K562 (cell line): ENCODE data around the gene SELENOI. TPM values are rescaled to one million over a fixed set of nuclear protein-coding genes. Genes with fewer than 3 reads are reported as not detected.

Experiments
- CBX3 ChIP-seq, 2 experiments: IDR thresholded peaks; 1 replicate in 1 of 2; 2 replicates in 1 of 2; pipeline ENCODE4 v1.6.1; 2012; ENCODE audit warnings: inconsistent platforms in 2 of 2, low read length in 2 of 2, borderline replicate concordance in 1 of 2, control low read depth in 1 of 2
- CSDE1 ChIP-seq, 2 experiments: fragments of 450-650 bp; IDR thresholded peaks; 2 replicates each; pipeline ENCODE4 v1.6.1; 2016; ENCODE audit warnings: mild to moderate bottlenecking in 1 of 2
- FOXP4 ChIP-seq: sonication (generic); formaldehyde crosslinking; IDR thresholded peaks from 2 replicates; pipeline ENCODE4 v1.8.0; 2022; ENCODE audit warnings: mild to moderate bottlenecking, missing genetic modification reagents, borderline replicate concordance
- HOXB6 ChIP-seq: fragments of 250-450 bp; sonication (Bioruptor Pico); IDR thresholded peaks from 2 replicates; pipeline ENCODE4 v1.5.1; 2022; ENCODE audit warnings: mild to moderate bottlenecking, borderline replicate concordance
- JUN ChIP-seq, 2 experiments: sonication (generic) in 1 of 2; formaldehyde crosslinking in 1 of 2; IDR thresholded peaks; 2 replicates each; pipeline versions ENCODE4 v1.6.1 to v1.8.0; 2012 to 2022; ENCODE audit warnings: borderline replicate concordance in 2 of 2, mild to moderate bottlenecking in 2 of 2, improper control_type of control experiment in 1 of 2, low read depth in 1 of 2, low read length in 1 of 2, missing genetic modification reagents in 1 of 2
- KLF6 ChIP-seq: fragments of 250-450 bp; sonication (Bioruptor Pico); IDR thresholded peaks from 2 replicates; pipeline ENCODE4 v1.4.0; 2020; ENCODE audit warnings: mild to moderate bottlenecking, moderate library complexity, borderline replicate concordance
- LEF1 ChIP-seq: fragments of 450-650 bp; IDR thresholded peaks from 2 replicates; pipeline ENCODE4 v1.6.1; 2016; ENCODE audit warnings: mild to moderate bottlenecking
- MCM2 ChIP-seq: fragments of 450-650 bp; IDR thresholded peaks from 2 replicates; pipeline ENCODE4 v1.6.1; 2017; ENCODE audit warnings: low read depth, mild to moderate bottlenecking
- MECOM ChIP-seq: fragments of 250-450 bp; sonication (Bioruptor Pico); IDR thresholded peaks from 2 replicates; pipeline ENCODE4 v1.8.0; 2022; ENCODE audit warnings: inconsistent platforms
- MNT ChIP-seq, 2 experiments: fragments of 450-650 bp; conservative IDR thresholded peaks; 2 replicates each; pipeline ENCODE4 v1.6.1; 2017; ENCODE audit warnings: mild to moderate bottlenecking in 2 of 2, moderate library complexity in 2 of 2
- NCOA6 ChIP-seq: fragments of 450-650 bp; IDR thresholded peaks from 2 replicates; pipeline ENCODE4 v1.6.1; 2017; ENCODE audit warnings: mild to moderate bottlenecking
- NFXL1 ChIP-seq: fragments of 450-650 bp; formaldehyde crosslinking; IDR thresholded peaks from 2 replicates; pipeline ENCODE4 v1.4.0; 2021; ENCODE audit warnings: mild to moderate bottlenecking
- PTTG1 ChIP-seq: fragments of 450-650 bp; IDR thresholded peaks from 2 replicates; pipeline ENCODE4 v1.6.1; 2016; ENCODE audit warnings: low read depth, mild to moderate bottlenecking, missing genetic modification characterization, missing compliant biosample characterization
- PYGO2 ChIP-seq: fragments of 450-650 bp; IDR thresholded peaks from 2 replicates; pipeline ENCODE4 v1.6.1; 2016; ENCODE audit warnings: mild to moderate bottlenecking, missing genetic modification characterization, moderate library complexity, missing compliant biosample characterization
- RBFOX2 ChIP-seq: fragments of 200-400 bp; formaldehyde crosslinking; IDR thresholded peaks from 2 replicates; pipeline ENCODE4 v1.6.1; 2017; ENCODE audit warnings: low read depth, mild to moderate bottlenecking, low read length, moderate library complexity
- SNRNP70 ChIP-seq: fragments of 200-400 bp; formaldehyde crosslinking; optimal IDR thresholded peaks from 2 replicates; pipeline ENCODE3; 2017; ENCODE audit warnings: low read depth, low read length
- SRSF1 ChIP-seq: fragments of 200-400 bp; formaldehyde crosslinking; IDR thresholded peaks from 2 replicates; pipeline ENCODE4 v1.6.1; 2017; ENCODE audit warnings: mild to moderate bottlenecking, low read depth, low read length, moderate library complexity
- TAL1 ChIP-seq: fragments of 450-650 bp; IDR thresholded peaks from 2 replicates; pipeline ENCODE4 v1.6.1; 2016; ENCODE audit warnings: mild to moderate bottlenecking
- TCF3 ChIP-seq: sonication (generic); formaldehyde crosslinking; IDR thresholded peaks from 2 replicates; pipeline ENCODE4 v1.4.0; 2020; ENCODE audit warnings: mild to moderate bottlenecking, missing genetic modification reagents
- THAP7 ChIP-seq: fragments of 250-450 bp; sonication (Bioruptor Pico); IDR thresholded peaks from 2 replicates; pipeline ENCODE4 v1.5.0; 2021
- ZNF133 ChIP-seq: fragments of 250-450 bp; sonication (Bioruptor Pico); IDR thresholded peaks from 2 replicates; pipeline ENCODE4 v1.4.0; 2020; ENCODE audit warnings: mild to moderate bottlenecking
- ZNF695 ChIP-seq: fragments of 450-650 bp; formaldehyde crosslinking; IDR thresholded peaks from 2 replicates; pipeline ENCODE4 v1.4.0; 2020; ENCODE audit warnings: mild to moderate bottlenecking, moderate library complexity
- ZNF696 ChIP-seq: fragments of 250-450 bp; sonication (Bioruptor Pico); conservative IDR thresholded peaks from 2 replicates; pipeline ENCODE4 v1.4.0; 2020; ENCODE audit warnings: mild to moderate bottlenecking, moderate library complexity
- ZNF830 ChIP-seq: fragments of 250-450 bp; sonication (Bioruptor Pico); IDR thresholded peaks from 2 replicates; pipeline ENCODE4 v1.5.0; 2021; ENCODE audit warnings: mild to moderate bottlenecking
- polyA plus RNA-seq, 8 experiments: library from polyadenylated mRNA; depleted of rRNA in 4 of 8; stranded (reverse) in 5 of 8; unstranded in 3 of 8; fragments of >200 nt; fragmentation: Nextera tagmentation in 2 of 8; fragmentation: Illumina TruSeq in 1 of 8; extraction: Ambion mirVana in 2 of 8; extraction: Trizol in 1 of 8; gene quantifications; 2 replicates each; pipeline versions ENCODE4 v1.2.1 to v1.2.3, GENCODE V29; 2011 to 2014; ENCODE audit warnings: inconsistent platforms in 1 of 8, missing spikeins in 1 of 8
- total RNA-seq, 7 experiments: library from RNA; depleted of rRNA in 6 of 7; stranded (reverse); fragments of >200 nt in 6 of 7; fragmentation: Illumina TruSeq in 2 of 7; extraction: Trizol in 2 of 7; gene quantifications; 2 replicates each; pipeline versions ENCODE4 v1.2.1 to v1.2.3, GENCODE V29; 2011 to 2021; ENCODE audit warnings: low replicate concordance in 1 of 7
- TF ChIP-seq, protein P1 (sequence below): sonication (generic); formaldehyde crosslinking; IDR thresholded peaks from 2 replicates; pipeline ENCODE4 v1.8.0; 2023; ENCODE audit warnings: mild to moderate bottlenecking, missing genetic modification reagents

The SELENOI gene
- total and polyA plus RNA-seq, 9 of the 15 experiments (the other 6 are each of a cell fraction or from before 2014, with no cell fraction given), result 9.6 to 46.9 (median 24.4) TPM

GRCh38 chr2:26396734-26397298, 50.9 kb downstream of the SELENOI start (continued):
- TF ChIP-seq SRSF1, result no peak
- TF ChIP-seq NFXL1 (CRISPR knock-in tag), result no peak
- peak; percentile 60 for TF ChIP-seq TCF3 (CRISPR knock-in tag)
- TF ChIP-seq CSDE1 (IDR thresholded peaks at IDR 0.05), result no peak
- peak; percentile 36; the same call in 1 of the 2 replicates for TF ChIP-seq TAL1
- TF ChIP-seq, protein P1, sequence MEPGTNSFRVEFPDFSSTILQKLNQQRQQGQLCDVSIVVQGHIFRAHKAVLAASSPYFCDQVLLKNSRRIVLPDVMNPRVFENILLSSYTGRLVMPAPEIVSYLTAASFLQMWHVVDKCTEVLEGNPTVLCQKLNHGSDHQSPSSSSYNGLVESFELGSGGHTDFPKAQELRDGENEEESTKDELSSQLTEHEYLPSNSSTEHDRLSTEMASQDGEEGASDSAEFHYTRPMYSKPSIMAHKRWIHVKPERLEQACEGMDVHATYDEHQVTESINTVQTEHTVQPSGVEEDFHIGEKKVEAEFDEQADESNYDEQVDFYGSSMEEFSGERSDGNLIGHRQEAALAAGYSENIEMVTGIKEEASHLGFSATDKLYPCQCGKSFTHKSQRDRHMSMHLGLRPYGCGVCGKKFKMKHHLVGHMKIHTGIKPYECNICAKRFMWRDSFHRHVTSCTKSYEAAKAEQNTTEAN, result no peak
- no peak for TF ChIP-seq PTTG1 (tag)
- peak; percentile 74 for TF ChIP-seq JUN (IDR thresholded peaks at IDR 0.05; ENCODE audit: borderline replicate concordance, low read depth, low read length)
- no peak for TF ChIP-seq JUN (CRISPR knock-in tag; IDR thresholded peaks at IDR 0.05; ENCODE audit: borderline replicate concordance)
- no peak for TF ChIP-seq PYGO2
- TF ChIP-seq SNRNP70, result no peak
- no peak for TF ChIP-seq ZNF696 (CRISPR knock-in tag)
- TF ChIP-seq RBFOX2, result no peak
- TF ChIP-seq THAP7 (CRISPR knock-in tag), result no peak
- no peak for TF ChIP-seq ZNF695 (CRISPR knock-in tag)
- 0 out of 4 replicates have a peak, but pooled peaks of 1 of the 2 experiments have one; percentile 33 for TF ChIP-seq MNT (conservative IDR thresholded peaks at IDR 0.05)
- TF ChIP-seq KLF6 (CRISPR knock-in tag), result no peak
- no peak for TF ChIP-seq MCM2
- no peak for TF ChIP-seq MECOM
- TF ChIP-seq LEF1, result peak; percentile 55; the same call in 1 of the 2 replicates
- TF ChIP-seq ZNF830 (CRISPR knock-in tag), result no peak
- TF ChIP-seq NCOA6, result no peak
- TF ChIP-seq HOXB6 (CRISPR knock-in tag), result no peak
- no peak for TF ChIP-seq CBX3 (IDR thresholded peaks at IDR 0.05; ENCODE audit: borderline replicate concordance in 1 of 2, low read length in 2 of 2)
- TF ChIP-seq ZNF133 (CRISPR knock-in tag), result no peak
- TF ChIP-seq FOXP4, result no peak
